GM19193 (cell line): ENCODE data around the gene IRF2BP1.
A peak's percentile ranks its signal among the peaks of the same experiment; 100 is the strongest.

ENCODE experiments used
- POLR2A ChIP-seq: IDR thresholded peaks from 4 replicates; pipeline ENCODE4 v1.6.1; 2011; ENCODE audit not compliant: insufficient read depth, insufficient read length; ENCODE audit errors: extremely low read depth

IRF2BP1 gene

DNA sequence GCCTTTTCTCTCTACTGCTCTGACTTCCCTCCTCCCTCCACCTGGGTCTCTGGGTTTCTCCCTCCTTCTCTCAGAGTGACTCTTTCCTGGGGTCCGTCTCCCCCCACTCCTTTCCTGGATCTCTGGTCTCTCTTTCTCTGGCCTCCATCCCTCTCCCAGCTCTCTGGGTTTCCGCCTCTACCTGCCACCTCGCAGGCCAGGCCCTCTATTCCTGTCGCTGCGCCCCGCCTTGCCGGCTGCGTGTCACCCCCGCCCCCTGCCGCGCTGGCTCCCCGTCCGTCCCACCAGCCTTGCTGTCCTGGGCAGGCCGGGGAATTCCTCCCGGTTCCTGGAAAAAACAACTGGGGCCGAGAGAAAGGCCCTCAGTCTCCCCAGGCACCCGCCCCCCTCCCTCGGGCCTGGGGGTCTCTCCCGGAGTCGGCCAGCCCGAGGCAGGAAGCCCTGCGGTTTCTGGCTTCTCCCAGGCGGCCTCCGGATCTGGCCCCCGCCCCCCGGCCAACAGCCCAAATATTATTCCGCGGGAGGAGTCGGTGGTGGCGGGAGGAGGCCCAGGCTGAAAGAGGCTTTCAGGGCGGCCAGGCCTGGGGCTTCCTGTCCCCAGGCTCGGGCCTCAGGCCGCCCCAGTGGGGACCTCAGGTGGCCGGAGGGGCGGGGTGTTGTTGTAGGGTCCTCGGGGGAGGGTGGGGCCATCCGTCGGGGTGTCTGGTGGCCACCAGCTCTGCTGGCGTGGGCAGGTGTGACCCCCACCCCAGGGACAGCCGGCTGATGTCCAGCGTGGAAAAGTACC, 9.3 kb downstream of the IRF2BP1 start:
- no peak for TF ChIP-seq POLR2A

DNA sequence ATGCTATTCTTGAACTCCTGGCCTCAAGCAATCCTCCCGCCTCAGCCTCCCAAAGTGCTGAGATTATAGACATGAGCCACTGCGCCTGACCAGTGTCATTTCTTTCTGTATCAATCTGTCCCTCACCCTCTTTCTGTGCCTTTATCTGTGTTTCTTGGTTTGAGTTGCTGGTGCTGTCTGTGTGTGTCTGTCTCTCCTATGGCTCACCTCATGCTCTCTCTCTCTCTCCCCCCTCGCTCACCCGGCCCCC, 9.9 kb downstream of the IRF2BP1 start:
- no peak for TF ChIP-seq POLR2A

DNA sequence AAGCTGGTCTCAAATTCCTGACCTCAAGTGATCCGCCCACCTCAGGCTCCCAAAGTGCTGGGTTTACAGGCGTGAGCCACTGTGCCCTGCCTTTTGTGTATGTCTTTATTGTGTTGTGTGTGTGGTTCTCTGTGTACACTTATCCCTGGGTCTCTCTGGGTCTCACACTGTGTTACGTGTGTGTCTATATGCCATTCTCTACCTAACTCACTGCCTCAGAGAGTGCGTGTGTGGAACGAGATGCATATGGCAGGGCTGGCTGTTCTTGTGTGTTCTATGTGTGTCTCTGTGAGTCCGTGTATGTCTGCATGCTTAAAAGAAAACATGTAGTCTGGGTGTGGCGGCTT, 11.3 kb downstream of the IRF2BP1 start:
- TF ChIP-seq POLR2A, result no peak

DNA sequence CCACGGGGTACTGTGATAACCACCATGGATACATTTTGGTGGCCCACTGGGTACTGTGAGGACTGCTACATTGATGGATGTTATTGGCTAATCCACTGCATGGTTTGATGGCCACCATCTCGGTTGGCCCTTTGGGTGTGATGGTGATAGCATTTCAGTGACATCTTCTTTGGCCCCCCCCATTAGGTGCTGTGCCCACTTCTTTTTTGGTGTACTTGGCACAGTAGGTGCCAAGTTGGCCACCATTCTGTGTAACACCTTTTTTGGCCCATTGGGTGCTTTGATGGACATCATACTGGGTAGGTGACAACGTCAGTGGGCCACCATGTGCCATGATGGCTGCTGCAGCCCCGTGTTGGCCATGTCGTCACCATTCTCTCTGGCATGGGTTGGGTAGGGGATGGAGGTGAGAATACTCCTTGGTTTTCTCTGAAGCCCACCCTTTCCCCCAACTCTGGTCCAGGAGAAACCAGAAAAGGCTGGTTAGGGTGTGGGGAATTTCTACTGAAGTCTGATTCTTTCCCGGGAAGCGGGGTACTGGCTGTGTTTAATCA, 12.6 kb downstream of the IRF2BP1 start:
- no peak for TF ChIP-seq POLR2A

DNA sequence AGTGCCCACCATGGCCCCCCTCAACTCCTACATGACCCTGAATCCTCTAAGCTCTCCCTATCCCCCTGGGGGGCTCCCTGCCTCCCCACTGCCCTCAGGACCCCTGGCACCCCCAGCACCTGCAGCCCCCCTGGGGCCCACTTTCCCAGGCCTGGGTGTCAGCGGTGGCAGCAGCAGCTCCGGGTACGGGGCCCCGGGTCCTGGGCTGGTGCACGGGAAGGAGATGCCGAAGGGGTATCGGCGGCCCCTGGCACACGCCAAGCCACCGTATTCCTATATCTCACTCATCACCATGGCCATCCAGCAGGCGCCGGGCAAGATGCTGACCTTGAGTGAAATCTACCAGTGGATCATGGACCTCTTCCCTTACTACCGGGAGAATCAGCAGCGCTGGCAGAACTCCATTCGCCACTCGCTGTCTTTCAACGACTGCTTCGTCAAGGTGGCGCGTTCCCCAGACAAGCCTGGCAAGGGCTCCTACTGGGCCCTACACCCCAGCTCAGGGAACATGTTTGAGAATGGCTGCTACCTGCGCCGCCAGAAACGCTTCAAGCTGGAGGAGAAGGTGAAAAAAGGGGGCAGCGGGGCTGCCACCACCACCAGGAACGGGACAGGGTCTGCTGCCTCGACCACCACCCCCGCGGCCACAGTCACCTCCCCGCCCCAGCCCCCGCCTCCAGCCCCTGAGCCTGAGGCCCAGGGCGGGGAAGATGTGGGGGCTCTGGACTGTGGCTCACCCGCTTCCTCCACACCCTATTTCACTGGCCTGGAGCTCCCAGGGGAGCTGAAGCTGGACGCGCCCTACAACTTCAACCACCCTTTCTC, 13.6 kb downstream of the IRF2BP1 start:
- no peak for TF ChIP-seq POLR2A

DNA sequence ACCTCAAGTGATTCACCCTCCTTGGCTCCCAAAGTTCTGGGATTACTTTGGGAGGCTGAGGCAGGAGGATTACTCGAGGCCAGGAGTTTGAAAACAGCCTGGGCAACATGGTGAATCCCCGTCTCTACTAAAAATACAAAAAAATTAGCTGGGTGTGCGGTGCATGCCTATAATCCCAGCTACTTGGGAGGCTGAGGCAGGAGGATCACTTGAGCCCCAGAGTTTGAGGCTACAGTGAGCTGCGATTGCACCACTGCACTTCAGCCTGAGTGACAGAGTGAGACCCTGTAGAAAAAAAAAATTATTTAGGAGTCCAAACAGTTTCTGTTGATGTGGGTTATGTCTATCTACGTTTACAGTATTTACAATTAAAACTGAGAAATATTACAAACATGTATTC, 15.1 kb downstream of the IRF2BP1 start:
- no peak for TF ChIP-seq POLR2A

DNA sequence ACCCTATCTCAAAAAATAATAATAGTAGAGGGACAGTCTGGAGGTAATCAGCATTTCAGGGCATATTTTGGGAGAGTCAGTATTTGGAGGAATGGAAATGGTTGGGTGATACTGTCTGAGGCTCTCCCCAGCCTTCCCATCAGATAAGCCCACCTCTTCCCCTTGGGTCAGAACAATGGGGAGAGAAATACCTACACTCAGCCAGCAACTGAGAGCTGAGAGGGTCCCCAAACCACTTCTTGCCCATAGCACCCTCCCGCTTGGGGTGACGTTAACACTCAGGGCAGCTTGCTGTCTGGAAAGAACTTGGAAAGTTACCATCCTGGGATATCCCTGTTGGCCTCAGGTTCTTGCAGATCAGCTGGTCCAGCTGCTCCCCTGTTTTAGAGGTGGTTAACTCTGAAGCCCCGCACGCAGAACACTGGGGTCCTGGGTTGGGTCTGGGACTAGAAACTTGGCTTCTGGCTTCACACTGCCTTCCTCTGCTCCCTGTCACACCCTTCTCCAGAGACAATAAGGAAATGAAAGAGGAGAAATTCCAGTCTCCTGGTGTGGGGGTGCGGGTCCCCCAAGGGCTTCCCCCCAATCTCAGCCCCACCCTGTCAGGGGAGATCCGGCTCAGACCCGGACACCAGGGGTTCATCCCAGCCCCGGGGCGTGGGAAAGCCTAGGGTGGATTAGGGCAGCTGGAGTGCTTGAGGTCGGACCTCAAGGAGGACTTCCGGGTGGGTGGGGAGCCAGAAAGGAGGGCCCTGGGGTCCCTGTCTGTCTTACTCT, 19.4 kb downstream of the IRF2BP1 start:
- TF ChIP-seq POLR2A, result no peak

DNA sequence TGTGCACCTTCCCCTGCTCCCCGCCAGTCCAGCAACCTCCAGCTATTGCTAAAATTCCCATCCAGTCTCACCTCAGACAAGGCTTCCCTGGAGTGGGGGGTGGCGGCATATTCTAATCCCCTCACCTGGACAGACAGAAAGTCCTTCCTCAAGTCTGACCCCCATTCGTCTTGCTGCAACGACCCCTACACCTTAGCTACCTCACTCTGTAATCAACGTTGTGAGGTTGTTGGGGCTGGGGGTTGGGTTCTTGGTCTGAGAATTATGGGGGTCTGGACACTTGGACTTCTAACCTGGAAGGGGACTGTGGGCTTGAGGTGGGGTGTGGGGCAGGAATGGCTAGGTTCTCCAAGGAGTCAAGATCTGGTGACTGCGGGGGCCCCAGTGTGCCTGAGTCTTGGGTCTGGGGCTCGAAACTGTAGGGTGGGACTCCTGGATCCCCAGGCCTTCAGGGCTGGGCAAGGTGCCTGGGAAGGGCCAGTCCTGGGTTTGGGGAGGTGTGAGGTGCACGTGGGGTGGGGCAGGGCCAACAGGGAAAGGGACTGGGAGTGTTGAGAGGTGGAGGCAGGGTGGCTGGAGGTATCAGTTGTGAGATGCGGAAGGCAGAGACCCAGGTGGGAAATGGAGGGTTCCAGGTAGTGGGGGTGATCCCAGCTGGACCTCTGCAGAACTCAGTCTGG, 20.5 kb downstream of the IRF2BP1 start:
- TF ChIP-seq POLR2A, result no peak

DNA sequence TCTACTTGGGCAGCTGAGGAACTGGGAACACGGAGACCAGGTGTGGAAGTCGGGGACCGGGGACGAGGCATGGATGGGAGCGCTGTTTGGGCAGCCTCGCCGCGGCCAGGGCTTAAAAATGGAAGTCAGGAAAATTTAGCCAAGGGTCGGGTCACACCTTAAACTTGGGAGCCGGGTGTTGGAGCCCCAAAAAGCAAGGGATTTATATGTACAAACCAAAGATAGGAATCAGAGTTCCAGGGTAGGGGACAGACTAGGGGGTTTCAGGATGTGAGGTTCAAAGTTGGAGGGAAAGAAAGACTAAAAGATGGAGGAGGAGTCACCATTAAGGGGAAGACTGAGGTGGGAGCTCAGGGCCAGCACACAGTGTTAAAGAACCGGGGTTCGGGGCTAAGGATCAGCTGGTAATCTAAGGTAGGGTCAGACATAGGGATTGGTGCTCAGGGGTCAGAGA, 21.3 kb downstream of the IRF2BP1 start:
- TF ChIP-seq POLR2A, result no peak

DNA sequence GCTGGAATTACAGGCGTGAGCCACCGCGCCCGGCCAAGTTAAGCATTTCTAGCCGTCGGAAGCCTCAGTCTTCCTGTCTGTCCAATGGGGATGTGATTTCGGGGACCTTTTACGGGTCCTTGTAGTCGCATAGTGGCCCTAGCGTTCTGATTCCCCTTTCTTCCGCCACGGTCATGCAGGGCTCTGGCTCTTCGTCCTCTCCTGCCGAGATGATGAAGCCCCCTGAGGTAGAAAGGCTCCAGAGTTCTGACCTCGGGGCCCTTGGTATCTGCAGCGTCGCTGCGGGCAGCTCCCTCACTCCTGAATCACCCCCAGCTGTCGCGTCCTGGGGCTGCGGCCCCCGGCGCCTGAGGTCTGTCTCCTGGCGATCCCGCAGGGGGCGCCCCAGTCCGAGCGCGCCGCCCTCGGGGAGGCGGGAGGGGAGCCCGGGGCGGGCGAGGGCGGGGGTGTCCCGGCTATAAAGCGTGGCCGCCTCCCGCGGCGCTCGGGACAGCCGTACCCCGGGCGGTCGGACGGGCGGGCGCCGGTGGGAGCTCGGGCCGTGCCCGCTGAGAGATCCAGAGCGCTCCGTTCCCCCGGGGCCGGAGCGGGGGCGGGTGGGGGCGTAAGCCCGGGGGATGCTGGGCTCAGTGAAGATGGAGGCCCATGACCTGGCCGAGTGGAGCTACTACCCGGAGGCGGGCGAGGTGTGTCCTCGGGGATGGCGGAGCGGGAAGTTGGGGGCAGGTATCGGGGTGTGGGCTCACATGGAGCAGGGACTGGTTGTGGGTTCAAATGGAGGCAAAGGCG, 21.9 kb downstream of the IRF2BP1 start, which contains the start of gene FOXA3:
TSS of gene FOXA3 (plus strand) at position 487 of the 789 bp plus-strand sequence. CDS start at position 618, 131 bp downstream.
- TF ChIP-seq POLR2A, result peak; percentile 54

DNA sequence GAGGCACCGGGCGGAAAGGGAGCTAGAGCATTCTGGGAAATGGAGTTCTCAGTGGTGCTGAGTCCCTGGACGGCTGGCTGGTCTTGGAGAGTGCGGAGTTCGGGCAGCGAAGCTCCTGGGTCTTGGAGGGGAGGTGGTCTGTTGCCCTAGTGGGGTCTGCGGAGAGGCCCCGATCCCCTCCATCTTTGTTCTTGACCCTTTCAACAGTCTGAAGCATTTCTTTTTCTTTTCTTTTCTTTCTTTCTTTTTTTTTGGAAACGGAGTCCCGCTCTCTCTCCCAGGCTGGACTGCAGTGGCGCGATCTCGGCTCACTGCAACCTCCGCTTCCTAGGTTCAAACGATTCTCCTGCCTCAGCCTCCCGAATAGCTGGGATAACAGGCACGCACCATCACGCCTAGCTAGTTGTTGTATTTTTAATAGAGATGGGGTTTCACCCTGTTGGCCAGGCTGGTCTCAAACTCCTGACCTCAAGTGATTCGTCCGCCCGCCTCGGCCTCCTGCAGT, 22.6 kb downstream of the IRF2BP1 start:
- TF ChIP-seq POLR2A, result no peak

DNA sequence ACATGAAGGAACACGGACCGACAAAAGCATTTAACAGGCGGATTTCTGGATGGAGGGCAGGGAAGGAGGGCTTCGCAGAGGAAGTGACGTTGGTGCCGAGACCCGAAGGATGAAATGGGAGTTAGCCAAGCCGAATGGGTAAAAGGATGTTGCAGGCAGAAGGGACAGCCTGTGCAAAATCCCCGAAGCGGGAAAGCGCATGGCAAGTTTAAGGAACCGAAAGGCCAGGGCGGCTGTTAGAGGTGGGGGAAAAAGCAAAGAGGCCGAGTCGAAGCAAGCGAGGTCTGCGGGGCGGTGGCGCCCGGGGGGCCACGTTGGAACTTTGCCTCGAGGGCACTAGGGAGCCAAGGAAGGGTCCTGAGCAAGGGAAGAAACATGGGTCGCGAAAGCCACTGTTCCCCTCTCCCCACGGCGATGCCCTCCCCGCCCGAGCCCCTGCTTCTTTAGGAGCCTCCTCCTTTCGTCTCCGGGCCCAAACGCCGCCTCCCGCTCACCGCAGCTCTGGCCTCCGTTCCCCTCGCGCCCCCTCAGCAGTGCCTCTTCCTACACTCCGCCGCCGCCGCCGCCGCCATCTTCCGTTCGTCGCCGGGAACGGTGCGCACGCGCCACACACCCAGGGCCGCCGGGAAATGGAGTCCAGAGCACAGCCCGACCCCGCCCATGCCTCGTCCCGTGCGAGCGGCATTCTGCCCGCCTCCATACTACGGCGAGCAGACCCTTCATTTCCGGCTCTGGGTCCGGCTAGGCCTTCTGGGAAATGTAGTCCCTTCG, 23.2 kb downstream of the IRF2BP1 start, which contains the start of gene SYMPK:
TSS of gene SYMPK (minus strand) at position 584 of the 771 bp plus-strand sequence. CDS start 8,652 bp downstream, outside the sequence.
- peak; percentile 82 for TF ChIP-seq POLR2A

DNA sequence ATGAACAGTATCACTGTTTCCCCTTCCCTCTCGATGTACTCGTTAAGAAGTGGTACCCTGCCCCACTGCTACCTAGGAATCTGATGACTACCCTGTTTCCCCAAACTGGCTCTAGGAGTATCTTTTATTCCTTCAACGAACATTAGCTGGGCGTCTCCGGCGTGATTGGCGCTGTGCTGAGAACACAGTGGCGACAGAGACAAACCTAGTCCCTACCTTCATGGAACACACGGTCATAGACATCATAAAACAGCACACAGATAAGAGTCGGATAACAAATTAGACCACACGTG, 23.7 kb downstream of the IRF2BP1 start:
- TF ChIP-seq POLR2A, result no peak
